IMR-90 (cell line): ENCODE results near the gene KCNMA1. TPM values are rescaled to one million over a fixed set of nuclear protein-coding genes. Genes with fewer than 3 reads are reported as not detected.

Experiments
- ATAC-seq: fragments of 200-7000 bp; cut with Tn5 transposase; 2 replicates; pipeline ENCODE4 v1.9.1; 2020; ENCODE audit warnings: low read depth, mild to moderate bottlenecking, moderate library complexity
- BruUV-seq: library from RNA; stranded (reverse); fragments of 400-500 nt; replicated peaks from 2 replicates; lab custom pipeline; 2021; lab: Mats Ljungman, UMichigan
- CTCF ChIA-PET: fragments of 300-600 bp; formaldehyde crosslinking; extraction: SDS; loops from one replicate; lab custom pipeline; 2021; ENCODE audit warnings: antibody characterized with exemption; lab: Yijun Ruan, JAX
- POLR2A ChIA-PET: fragments of 300-600 bp; sonication (Branson Sonifier 250); formaldehyde crosslinking; loops from one replicate; lab custom pipeline; 2022; ENCODE audit warnings: antibody characterized with exemption; ENCODE audit not compliant: unreplicated experiment; lab: Charles Lee
- DNase-seq: peaks from one replicate; pipeline ENCODE4 v3.0.0; 2013
- H2AFZ ChIP-seq: replicated peaks from 2 replicates; pipeline ENCODE3; 2013; ENCODE audit warnings: low read length, mild to moderate bottlenecking; ENCODE audit not compliant: poor library complexity
- H2AK5ac ChIP-seq: 2 replicates; pipeline ENCODE4 v1.6.1; 2013; ENCODE audit warnings: low read depth, low read length, inconsistent platforms
- H2AK9ac ChIP-seq: replicated peaks from 2 replicates; pipeline ENCODE3; 2013; ENCODE audit warnings: mild to moderate bottlenecking, low read depth, low read length, moderate library complexity; ENCODE audit not compliant: poor library complexity
- H2BK120ac ChIP-seq: 2 replicates; pipeline ENCODE4 v1.6.1; 2013; ENCODE audit warnings: low read depth, low read length, inconsistent platforms
- H2BK15ac ChIP-seq: 3 replicates; pipeline ENCODE4 v1.6.1; 2013; ENCODE audit warnings: low read depth, low read length, inconsistent platforms
- H2BK20ac ChIP-seq: 2 replicates; pipeline ENCODE4 v1.6.1; 2013; ENCODE audit warnings: low read depth, mild to moderate bottlenecking, inconsistent platforms, low read length, moderate library complexity
- H2BK5ac ChIP-seq: 2 replicates; pipeline ENCODE4 v1.6.1; 2013; ENCODE audit warnings: mild to moderate bottlenecking, low read depth, low read length, inconsistent platforms; ENCODE audit not compliant: poor library complexity, severe bottlenecking
- H3K14ac ChIP-seq: replicated peaks from 2 replicates; pipeline ENCODE4 v1.6.1; 2013; ENCODE audit warnings: low read depth, low read length, inconsistent platforms
- H3K18ac ChIP-seq: 2 replicates; pipeline ENCODE4 v1.6.1; 2013; ENCODE audit warnings: low read depth, low read length, control low read depth
- H3K23ac ChIP-seq: 2 replicates; pipeline ENCODE4 v1.6.1; 2013; ENCODE audit warnings: low read depth, low read length, inconsistent platforms
- H3K27ac ChIP-seq: 2 replicates; pipeline ENCODE4 v1.5.1; 2013; ENCODE audit warnings: mild to moderate bottlenecking, control low read depth, low read length; ENCODE audit not compliant: insufficient read depth
- H3K27me3 ChIP-seq: 2 replicates; pipeline ENCODE4 v1.6.1; 2013; ENCODE audit warnings: low read length; ENCODE audit not compliant: control insufficient read depth, insufficient read depth
- H3K36me3 ChIP-seq: 2 replicates; pipeline ENCODE4 v1.6.1; 2013; ENCODE audit warnings: low read length, mixed read lengths; ENCODE audit not compliant: control insufficient read depth, insufficient read depth
- H3K4ac ChIP-seq: 2 replicates; pipeline ENCODE4 v1.6.1; 2013; ENCODE audit warnings: low read depth, low read length, inconsistent platforms
- H3K4me1 ChIP-seq: 2 replicates; pipeline ENCODE4 v1.6.1; 2013; ENCODE audit warnings: low read length, mixed read lengths; ENCODE audit not compliant: control insufficient read depth, insufficient read depth
- H3K4me2 ChIP-seq: 2 replicates; pipeline ENCODE4 v1.6.1; 2013; ENCODE audit warnings: low read depth, mild to moderate bottlenecking, control low read depth, low read length, moderate library complexity
- H3K4me3 ChIP-seq: 2 replicates; pipeline ENCODE4 v1.5.1; 2013; ENCODE audit warnings: low read depth, mild to moderate bottlenecking, control low read depth, low read length, moderate library complexity; ENCODE audit not compliant: insufficient read depth
- H3K56ac ChIP-seq: 2 replicates; pipeline ENCODE4 v1.6.1; 2013; ENCODE audit warnings: low read length, inconsistent platforms; ENCODE audit not compliant: insufficient read depth; ENCODE audit errors: extremely low read depth
- H3K79me1 ChIP-seq, 2 experiments: 2 replicates each; pipeline ENCODE4 v1.6.1; 2013; ENCODE audit warnings: low read length in 2 of 2, inconsistent platforms in 1 of 2, low read depth in 1 of 2
- H3K9ac ChIP-seq: 2 replicates; pipeline ENCODE4 v1.6.1; 2013; ENCODE audit warnings: low read depth, low read length, control low read depth
- H3K9me1 ChIP-seq: 2 replicates; pipeline ENCODE4 v1.6.1; 2013; ENCODE audit warnings: low read length, inconsistent platforms; ENCODE audit not compliant: insufficient read depth
- H3K9me3 ChIP-seq: 2 replicates; pipeline ENCODE4 v1.6.1; 2013; ENCODE audit warnings: low read length; ENCODE audit not compliant: control insufficient read depth, insufficient read depth
- H4K20me1 ChIP-seq: 2 replicates; pipeline ENCODE4 v1.6.1; 2013; ENCODE audit warnings: low read length, inconsistent platforms; ENCODE audit not compliant: insufficient read depth
- H4K5ac ChIP-seq: 2 replicates; pipeline ENCODE4 v1.6.1; 2013; ENCODE audit warnings: mild to moderate bottlenecking, low read depth, low read length, control low read depth
- H4K8ac ChIP-seq, 2 experiments: 2 replicates each; pipeline ENCODE4 v1.6.1; 2013; ENCODE audit warnings: low read depth in 2 of 2, low read length in 2 of 2, control low read depth in 1 of 2, inconsistent platforms in 1 of 2
- H4K91ac ChIP-seq: 2 replicates; pipeline ENCODE4 v1.6.1; 2013; ENCODE audit warnings: low read depth, low read length, inconsistent platforms; ENCODE audit not compliant: insufficient read depth
- CEBPB ChIP-seq: IDR thresholded peaks from 2 replicates; pipeline ENCODE4 v1.6.1; 2012; ENCODE audit warnings: low read depth, low read length, improper control_type of control experiment
- RFX5 ChIP-seq: IDR thresholded peaks from 2 replicates; pipeline ENCODE4 v1.8.0; 2012; ENCODE audit warnings: low read depth, mild to moderate bottlenecking, low read length, moderate library complexity
- WGBS, 2 experiments: methylation state at CpG; one replicate each; pipeline versions ENCODE4 v1.1.5 to v1.1.7; 2013; ENCODE audit warnings: missing lambda C conversion rate in 2 of 2; ENCODE audit not compliant: insufficient read length in 1 of 2; ENCODE audit errors: extremely low coverage in 2 of 2; 5-methylcytosine and 5-hydroxymethylcytosine counted together
- dilution Hi-C: fragments of 300-500 bp; cut with HindIII; formaldehyde crosslinking; loops from one replicate; pipeline ENCODE4 v1.14.3; 2018; ENCODE audit warnings: low sequenced_read_pairs; ENCODE audit not compliant: unreplicated experiment
- in situ Hi-C: fragments of 300-500 bp; cut with MboI; formaldehyde crosslinking; loops from 3 replicates; pipeline ENCODE4 v1.14.3; 2019; ENCODE audit warnings: low sequenced_read_pairs, inconsistent platforms, mixed read lengths
- intact Hi-C: fragments of 100-400 bp; cut with micrococcal nuclease; formaldehyde crosslinking; loops from 2 replicates; pipeline ENCODE4 v1.10.0; 2022
- polyA plus RNA-seq, 3 experiments: library from polyadenylated mRNA; depleted of rRNA; stranded (reverse); fragments of >200 nt; gene quantifications; 2 replicates each; pipeline ENCODE4 v1.2.3, GENCODE V29; 2012; ENCODE audit warnings: low replicate concordance in 1 of 3
- total RNA-seq: library from RNA; depleted of rRNA; stranded (reverse); fragments of >200 nt; gene quantifications from 2 replicates; pipeline ENCODE4 v1.2.3, GENCODE V29; 2012
- TF ChIP-seq, protein P1 (sequence below): conservative IDR thresholded peaks from 2 replicates; pipeline ENCODE4 v1.5.1; 2012; ENCODE audit warnings: mild to moderate bottlenecking, low read depth, low read length, improper control_type of control experiment

Gene KCNMA1
- total and polyA plus RNA-seq, 2 of the 4 experiments (the other 2 are of a cell fraction) = 25.6 to 29.6 TPM

DNA sequence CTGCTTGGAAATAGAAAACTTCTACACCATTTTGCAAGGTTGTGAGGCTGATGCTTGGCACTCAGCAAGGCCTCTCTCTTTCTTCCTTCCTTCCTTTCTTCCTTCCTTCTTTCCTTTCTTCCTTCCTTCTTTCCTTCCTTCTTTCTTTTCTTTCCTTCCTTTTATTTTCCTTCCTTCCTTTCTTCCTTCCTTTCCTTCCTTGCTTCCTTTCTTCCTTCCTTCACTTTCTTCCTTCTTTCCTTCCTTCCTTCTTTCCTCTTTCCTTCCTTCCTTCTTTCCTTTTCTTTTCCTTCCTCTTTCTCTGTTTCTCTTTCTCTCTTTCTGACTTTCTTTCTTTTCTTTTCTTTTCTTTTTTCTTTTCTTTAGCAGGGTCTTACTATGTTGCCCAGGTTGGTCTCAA lies 460.4 kb downstream of the KCNMA1 start (continued):
- TF ChIP-seq, protein P1, sequence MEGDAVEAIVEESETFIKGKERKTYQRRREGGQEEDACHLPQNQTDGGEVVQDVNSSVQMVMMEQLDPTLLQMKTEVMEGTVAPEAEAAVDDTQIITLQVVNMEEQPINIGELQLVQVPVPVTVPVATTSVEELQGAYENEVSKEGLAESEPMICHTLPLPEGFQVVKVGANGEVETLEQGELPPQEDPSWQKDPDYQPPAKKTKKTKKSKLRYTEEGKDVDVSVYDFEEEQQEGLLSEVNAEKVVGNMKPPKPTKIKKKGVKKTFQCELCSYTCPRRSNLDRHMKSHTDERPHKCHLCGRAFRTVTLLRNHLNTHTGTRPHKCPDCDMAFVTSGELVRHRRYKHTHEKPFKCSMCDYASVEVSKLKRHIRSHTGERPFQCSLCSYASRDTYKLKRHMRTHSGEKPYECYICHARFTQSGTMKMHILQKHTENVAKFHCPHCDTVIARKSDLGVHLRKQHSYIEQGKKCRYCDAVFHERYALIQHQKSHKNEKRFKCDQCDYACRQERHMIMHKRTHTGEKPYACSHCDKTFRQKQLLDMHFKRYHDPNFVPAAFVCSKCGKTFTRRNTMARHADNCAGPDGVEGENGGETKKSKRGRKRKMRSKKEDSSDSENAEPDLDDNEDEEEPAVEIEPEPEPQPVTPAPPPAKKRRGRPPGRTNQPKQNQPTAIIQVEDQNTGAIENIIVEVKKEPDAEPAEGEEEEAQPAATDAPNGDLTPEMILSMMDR = no peak

DNA sequence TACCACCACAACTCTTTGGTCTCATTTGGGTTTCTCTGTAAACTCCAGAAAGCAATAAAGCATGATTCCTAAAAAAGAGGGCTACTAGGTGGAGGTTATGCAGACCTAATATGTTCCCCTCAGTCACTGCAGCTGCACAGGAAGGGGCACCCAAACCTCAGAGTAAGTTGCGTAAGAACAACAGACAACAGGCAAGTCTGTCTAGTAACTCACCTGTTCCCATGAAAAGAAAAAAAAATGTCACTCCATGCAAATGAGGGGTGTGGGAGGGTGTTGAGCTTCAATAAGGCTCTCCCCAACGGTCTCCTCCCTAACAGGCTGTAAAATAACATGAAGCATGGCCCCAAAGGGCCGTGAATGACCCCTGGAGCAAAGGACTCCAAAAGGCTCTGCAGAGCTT lies 461.4 kb downstream of the KCNMA1 start:
- H3K56ac ChIP-seq = no peak overlapping the region
- H3K9me1 ChIP-seq = peaks cover 12% of the 10 kb centered on the region; the same call in 1 of the 2 replicates
- no peak overlapping the region for H2BK20ac ChIP-seq
- H3K9me3 ChIP-seq = no peaks in the 10 kb centered on the region
- H3K4me3 ChIP-seq = no peak overlapping the region
- no peak overlapping the region for H3K18ac ChIP-seq
- TF ChIP-seq RFX5 (no peak), CEBPB (peak; percentile 76)
- POLR2A ChIA-PET = no interaction called here
- no peak overlapping the region for H4K5ac ChIP-seq
- DNase-seq (no peak), ATAC-seq (no peak)
- H2BK120ac ChIP-seq = no peak overlapping the region
- no peak overlapping the region for H4K8ac ChIP-seq
- H3K4me2 ChIP-seq = no peak overlapping the region
- no peak overlapping the region; the same call in 1 of the 2 replicates for H3K14ac ChIP-seq
- BruUV-seq = no TSS peak
- H2AK9ac ChIP-seq = no peak overlapping the region
- CTCF ChIA-PET = interaction anchor here (0.9 to 2.6 kb wide), 2 partner anchors 9 to 10 kb away, joined by 3 to 16 read pairs; no protein-coding TSS in a partner anchor
- H2AK5ac ChIP-seq = no peak overlapping the region
- no peak overlapping the region for H4K91ac ChIP-seq
- peaks cover 8% of the 10 kb centered on the region; the same call in 1 of the 2 replicates for H3K4me1 ChIP-seq
- dilution Hi-C loops = no loop called here
- no peaks in the 10 kb centered on the region for H4K20me1 ChIP-seq
- no peak overlapping the region for H3K23ac ChIP-seq
- H3K9ac ChIP-seq = no peak overlapping the region
- no peak overlapping the region for H2AFZ ChIP-seq
- intact Hi-C loops = loop anchor here (10.0 kb wide), 1 partner anchor 249 kb away; no protein-coding TSS in a partner anchor
- no CpG with 5 or more reads among the region's 3 CpGs for WGBS, 2 experiments
- H3K79me1 ChIP-seq = 0 out of 4 replicates have a peak, but pooled peaks cover 0 to 6% of the 10 kb centered on the region in 2 experiments
- no peaks in the 10 kb centered on the region for H3K27me3 ChIP-seq
- H2BK15ac ChIP-seq = no peak overlapping the region
- no peak overlapping the region for H3K27ac ChIP-seq
- no peaks in the 10 kb centered on the region for H3K36me3 ChIP-seq
- no peak overlapping the region for H3K4ac ChIP-seq
- H2BK5ac ChIP-seq = no peak overlapping the region
- in situ Hi-C loops = loop anchor here (5.0 to 10.0 kb wide), 2 partner anchors 219 to 536 kb away; no protein-coding TSS in a partner anchor
